T follicular helper cell (primary cell): ENCODE data around the gene TMEM269.
"Not testable (repeated sequence)": the region's sequence is repeated elsewhere in the genome, so short reads cannot be mapped to it uniquely, and the experiment has no call there.

Experiments
- DNase-seq: peaks from one replicate; pipeline ENCODE4 v3.0.0-alpha.2; 2020; ENCODE audit warnings: low read depth

TMEM269 gene

DNA sequence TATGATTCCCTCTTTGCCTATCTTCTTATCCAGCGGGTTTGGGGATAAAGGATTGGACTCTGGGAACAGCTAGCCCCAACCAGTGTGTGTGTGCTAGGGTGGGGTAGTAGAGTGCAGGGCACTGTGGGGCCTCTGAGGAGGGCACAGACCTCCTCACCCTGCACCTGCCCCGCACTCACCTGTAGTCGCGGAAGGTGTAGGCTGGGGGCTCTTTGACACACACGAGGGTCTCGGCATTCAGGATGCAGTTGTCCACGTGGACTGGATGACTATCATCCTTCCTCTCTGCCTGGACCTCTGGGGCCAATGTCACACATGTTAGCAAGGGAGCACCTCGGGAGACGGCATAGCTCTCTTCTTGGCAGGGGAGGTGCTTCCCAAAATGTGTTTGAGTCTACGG is 36.8 kb upstream of the TMEM269 start:
- no peak for DNase-seq

DNA sequence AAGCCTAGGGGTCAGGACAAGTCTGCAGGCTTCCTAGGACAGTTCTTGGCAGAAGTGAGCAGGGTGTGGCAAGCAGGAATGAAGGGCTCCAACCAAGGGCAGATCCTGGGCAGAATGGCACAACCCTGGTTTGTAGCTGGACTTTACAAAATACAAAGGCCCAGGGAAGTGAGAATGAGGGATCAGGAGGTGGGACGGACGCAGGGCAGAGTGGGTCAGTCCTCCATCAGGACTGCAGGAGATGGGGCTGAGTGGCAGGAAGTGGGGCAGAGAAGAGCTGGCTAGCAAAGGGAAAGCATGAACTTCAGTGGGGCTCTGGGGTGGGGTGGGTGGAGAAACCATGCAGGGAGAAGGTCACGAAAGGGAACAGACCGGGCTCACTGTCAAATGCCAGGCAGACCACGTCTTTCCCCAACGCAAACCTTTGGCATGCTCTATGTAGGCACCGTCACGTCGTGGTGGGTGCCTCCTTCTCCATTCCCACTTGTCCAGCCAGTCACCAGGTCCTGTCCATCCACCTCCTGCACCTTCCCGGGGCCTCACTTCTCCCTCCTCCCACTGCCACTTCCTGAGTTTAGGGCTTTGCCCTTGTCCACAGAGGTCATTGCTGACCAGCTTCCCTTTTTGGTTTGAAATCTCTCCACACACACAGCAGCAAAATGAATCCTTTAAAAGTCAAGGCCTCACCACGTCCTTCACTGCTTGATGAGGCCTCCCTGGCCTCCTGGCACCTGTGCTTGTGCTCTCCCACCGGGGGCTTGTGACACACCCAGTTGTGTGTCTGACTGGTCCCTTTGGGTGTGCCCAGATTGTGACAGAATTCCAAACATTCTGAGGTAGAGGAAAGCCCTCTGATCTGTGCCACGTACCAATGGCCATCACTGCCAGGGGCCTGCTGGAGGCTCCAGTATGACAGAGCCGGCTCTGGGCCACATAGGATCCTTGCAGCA is 36.1 kb upstream of the TMEM269 start:
- no peak for DNase-seq

DNA sequence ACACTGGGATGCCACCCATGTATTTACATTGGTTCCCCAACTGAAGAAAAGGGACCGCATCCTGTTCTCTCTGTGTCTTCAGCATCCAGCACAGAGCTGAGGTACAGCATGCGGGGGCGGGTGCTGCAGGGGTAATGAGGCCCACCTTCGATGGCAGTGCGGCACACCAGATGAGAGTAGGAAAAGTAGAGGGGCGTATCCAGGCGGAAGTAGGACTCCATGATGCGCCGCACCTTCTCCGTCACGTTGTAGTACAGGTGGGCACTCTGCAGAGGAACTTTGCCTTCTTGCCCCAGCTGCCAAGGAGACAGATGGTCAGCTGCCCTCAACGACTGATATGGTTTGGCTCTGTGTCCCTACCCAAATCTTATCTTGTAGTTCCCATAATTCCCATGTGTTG is 34.8 kb upstream of the TMEM269 start:
- DNase-seq = no peak

DNA sequence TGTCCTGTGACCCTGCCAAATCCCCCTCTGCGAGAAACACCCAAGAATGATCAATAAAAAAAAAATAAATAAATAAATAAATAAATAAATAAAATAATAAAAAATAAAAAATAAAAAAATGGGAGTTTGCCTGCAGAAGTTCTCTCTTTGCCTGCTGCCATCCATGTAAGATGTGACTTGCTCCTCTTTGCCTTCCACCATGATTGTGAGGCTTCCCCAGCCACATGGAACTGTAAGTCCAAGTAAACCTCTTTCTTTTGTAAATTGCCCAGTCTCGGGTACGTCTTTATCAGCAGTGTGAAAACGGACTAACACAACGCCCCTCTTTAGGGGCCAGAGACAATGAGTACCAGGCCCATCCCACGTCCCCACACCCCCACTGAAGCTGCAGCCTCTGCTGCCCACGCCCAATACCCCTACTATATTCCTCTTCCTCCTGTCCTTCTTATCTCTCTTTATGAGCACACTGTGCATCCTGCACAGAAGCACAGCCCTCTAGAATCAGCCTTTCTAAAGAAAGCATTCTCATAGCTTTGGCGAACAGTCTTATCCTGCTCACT is 33.2 kb upstream of the TMEM269 start:
- DNase-seq = not testable (repeated sequence)

DNA sequence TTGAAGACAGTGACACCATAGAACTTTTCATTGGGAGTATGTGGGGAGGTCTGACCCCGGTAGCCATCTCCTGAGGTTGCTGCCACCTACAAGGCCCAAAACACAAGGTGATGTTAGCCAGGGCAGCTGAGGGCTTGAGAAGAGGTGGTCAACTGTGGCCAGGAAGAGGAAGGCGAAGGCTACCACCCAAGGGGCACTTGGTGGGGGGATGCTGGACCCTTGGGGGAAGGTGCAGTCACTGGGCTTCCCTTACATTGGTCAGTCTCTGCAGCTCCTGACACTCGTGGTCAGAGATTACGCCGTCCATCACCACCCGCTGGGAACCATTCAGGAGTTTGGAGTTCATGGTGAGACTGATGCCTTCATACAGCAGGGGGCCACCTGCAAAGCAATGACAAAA is 32.5 kb upstream of the TMEM269 start:
- no peak for DNase-seq

DNA sequence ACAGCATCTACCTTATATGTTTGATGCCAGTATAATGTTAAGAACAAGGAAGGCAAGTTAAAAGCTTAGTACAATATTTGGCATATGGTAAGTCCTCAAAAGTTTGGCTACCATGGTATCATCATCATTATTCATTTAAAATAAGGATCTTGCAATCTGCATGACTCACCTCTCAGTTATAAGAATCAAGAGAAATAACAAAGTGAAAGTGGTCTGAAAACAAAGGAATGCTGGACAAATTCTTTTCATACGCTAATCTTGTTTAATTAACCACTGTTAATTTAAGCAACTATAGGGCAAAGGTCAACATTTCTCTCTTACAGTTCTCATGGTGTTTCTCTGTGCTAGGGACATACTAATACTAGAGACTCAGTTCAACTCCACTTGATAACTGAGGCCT is 31.7 kb upstream of the TMEM269 start:
- DNase-seq = no peak

DNA sequence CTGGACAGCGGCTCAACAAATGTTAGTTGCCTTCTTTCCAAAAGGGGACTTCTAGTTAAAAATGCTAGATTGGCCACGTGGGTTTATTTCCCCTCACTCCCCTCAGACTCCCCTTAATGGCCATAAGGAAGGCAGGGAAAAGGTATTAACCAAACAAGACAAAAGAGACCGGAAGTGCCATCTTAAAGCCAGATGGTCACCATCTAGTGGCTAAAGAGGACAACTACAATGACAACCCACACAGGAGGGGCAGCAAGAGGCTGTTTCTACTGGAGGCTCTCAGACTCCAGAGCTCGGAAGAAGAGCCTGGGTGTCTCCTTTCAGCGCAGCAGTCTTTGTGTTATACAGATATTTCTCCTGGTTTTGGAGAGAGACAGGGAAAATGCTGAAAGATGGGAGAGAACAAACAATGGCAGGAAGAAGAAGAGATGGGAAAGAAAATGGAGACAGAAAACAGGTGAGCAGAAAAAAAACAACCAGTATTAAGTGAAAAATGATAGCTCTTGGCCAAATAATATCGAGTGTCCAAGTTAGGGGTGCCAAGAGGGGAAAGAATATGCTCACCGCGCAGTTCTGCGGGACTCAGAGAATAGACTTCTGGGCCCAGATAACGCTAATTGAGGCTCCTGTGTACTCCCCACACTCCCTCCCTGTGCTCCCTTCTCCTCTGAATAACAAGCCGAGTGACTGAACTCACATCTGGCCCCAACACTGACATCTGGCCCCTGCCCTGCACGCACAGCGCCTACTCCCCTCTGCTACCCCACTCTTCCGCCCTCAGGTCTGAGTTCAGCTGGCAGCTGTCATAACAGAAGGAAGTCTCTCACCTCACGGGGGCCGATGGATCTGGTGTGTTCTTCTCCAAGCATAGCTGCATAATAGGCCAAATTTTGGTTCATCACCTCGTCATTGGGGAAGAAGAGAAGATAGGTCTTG is 27.6 kb upstream of the TMEM269 start:
- no peak for DNase-seq

DNA sequence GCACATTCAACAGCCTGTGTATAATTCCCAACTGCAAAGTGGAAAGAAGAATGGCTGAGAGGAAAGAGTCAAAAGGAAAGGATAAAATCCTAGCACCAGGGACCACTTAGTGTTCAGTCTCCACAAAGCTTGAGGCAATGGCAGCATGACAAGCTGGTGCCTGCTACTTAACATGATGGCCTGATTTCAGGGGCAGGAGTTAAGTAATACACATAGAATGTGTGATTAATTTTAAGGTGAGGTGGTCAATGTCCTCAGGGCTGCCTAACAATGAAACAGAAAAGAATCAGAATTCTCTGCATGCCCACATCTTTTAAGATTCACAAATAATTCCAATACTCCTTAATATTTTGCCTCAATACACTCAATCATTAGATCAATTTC is 26.9 kb upstream of the TMEM269 start:
- no peak for DNase-seq

DNA sequence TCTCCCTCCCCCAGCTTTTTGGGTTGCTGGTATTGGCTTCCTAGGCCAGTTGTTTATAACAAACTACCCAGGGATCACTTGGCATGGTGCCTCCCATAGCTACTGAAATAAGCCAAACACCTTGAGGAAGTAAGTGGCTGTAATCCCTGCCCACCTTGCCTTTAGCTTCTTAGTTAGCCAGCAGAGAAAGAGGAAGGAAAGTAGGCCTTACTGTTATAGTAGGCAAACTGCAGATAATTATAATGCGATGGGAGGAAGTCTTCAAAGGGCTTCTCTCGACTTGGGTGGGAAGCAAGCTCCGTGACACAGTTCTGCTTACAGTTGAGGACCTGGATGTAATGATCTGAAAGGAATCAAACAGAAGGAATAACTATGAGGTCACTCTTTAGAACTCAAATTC is 26.1 kb upstream of the TMEM269 start:
- no peak for DNase-seq

DNA sequence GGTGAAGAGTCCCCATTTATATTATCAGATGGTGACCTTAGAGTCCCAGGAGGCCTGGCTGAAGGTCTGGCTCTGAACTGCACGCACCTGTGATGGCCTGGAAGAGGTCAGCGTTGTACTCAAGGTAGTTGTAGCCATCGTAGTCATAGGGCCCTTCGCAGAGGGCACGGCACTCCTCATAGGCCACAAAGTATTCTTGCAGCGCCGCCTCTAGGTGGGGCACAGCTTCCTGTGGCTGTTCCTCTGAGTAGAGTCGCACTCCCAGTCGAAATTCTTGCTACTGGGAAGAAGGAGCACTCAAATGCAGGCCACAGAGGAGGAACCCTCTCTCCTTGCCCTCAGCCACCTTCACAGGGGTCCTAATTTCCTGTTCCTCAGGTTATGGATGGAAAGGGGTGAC is 25.7 kb upstream of the TMEM269 start:
- no peak for DNase-seq

DNA sequence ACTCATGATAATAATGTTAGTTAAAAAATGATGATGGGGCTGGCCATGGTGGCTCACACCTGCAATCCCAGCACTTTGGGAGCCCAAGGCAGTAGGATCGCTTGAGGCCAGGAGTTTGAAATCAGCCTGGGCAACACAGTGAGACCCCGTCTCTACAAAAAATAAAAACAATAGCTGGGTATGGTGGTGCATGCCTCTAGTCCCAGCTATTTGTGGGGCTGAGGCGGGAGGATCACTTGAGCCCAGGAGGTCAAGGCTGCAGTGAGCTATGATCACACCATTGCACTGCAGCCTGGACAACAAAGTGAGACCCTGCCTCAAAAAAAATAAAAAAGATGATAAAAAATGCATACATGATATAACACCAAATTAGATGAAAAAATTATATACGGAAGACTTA is 23.2 kb upstream of the TMEM269 start:
- no peak for DNase-seq

DNA sequence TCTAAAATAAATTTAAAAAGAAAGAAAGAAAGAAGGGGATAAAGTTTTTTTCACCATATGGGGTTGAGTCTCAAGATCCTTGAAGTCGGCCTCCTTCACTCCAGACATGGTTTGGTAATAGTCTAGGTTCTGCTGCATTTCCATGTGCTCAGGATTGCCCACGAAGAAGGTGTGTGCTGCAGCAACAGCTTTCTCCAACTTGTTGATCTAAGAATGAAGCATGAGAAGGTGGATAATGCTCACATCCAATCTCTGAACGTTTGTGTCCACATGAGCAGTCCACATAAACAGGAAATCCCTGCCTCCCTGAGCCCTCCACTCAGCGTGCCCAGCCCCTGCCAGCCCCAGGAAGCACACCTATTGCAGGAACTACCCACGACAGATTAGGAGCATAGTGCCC is 22.5 kb upstream of the TMEM269 start:
- DNase-seq = no peak

DNA sequence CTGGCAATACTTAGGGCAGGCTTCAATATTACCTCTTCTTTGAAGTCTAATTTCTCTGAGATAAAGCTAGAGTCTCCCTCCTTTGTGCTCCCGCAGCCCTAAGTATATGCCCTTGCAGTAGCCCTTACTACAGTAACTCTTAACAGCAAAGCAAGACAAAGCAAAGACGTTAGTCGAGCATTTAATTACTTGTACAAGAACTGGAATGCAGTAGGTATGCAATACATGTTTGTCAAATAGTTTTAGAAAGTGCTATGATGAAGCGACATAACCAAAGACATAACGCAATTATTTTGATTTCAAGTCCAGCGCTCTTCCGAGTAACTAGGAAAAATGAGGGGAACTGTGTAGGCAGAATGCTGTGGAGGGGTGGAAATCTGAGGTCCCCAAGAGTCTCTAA is 19.5 kb upstream of the TMEM269 start:
- DNase-seq = no peak

DNA sequence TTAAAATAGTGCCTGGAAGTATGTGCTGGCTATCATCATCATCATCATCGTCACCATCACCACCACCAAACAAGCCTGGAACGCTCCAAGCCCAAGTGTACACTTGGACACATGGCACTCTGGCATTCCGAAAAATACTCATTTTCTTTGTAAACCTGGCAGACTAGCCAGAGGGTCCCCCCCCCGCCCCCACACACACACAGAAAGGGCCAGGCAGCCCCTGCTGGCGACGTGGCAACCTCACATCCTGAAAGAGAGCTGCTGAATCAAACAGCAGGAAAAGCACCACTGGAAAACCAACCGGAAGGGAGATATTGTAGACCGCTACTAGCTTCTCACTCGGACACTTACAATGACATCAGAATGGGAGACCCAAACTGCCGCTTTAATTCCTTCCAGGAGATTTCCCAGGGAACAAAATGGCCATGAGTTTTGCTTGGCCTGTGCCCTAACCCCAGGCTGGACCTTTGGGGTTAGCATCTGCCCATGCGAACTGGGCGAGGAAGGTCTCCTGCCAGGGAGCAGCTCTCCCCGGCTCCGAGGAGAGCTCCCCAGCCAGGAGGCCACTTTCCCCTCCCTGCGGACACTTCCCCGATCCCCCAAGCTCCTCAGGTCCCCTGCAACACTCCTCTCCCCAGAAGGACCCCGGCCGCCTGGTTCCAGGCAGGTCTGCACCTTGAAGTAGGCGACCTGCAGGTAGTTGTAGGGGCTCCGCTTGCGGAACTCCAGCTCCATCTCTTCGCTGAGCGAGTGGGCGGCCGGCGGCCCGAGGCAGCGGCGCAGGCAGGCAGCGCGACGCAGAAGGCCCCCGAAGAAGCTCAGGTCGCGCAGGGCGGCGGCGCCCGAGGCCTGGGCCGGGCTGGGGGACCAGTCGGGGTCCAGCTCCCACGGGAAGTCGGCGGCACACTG is 18.7 kb upstream of the TMEM269 start:
- DNase-seq = peak; percentile 10

DNA sequence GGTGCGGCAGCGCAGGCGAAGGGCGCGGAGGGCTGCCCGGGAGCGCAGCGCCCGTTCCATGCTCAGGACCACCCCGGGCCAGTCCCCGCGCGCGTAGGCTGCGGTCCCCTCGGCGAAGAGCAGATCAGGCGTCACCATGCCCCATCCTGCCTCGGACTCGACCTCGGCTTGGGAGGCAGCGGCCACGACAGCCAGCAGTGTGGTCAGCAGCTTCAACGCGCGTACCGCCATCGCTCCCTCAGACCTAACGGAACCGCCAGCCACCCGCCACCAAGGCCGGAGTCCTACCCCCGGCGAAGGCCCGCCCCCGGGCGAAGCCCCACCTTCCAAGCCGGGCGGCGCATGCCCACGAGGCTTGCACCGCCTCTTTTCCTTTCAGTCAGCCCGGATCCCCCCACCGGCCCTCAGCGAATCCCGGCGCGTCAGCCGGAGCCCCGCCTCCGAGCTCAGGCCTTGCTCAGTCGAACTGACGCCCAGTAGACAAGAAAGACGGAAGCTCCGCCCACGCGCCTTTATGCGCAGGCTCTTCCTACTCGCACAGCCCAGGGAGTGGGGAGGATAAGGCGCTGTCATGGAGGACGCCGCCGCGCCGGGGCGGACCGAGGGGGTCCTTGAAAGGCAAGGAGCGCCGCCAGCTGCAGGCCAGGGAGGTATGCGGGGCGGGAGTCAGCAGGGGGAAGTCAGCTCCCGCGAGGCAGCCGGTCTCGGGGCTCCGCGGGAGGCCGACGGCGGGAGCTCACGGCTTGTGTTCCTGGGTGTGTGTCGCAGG is 17.9 kb upstream of the TMEM269 start, which contains the start of the genes C1orf50 and P3H1:
Gene C1orf50 (plus strand): TSS at position 509 of the 769 bp plus-strand sequence. CDS start 63 bp downstream, at position 572.
Gene P3H1 (minus strand): TSS at position 288 of the 769 bp plus-strand sequence. CDS start 57 bp downstream, at position 231.
- DNase-seq = peak; percentile 100

DNA sequence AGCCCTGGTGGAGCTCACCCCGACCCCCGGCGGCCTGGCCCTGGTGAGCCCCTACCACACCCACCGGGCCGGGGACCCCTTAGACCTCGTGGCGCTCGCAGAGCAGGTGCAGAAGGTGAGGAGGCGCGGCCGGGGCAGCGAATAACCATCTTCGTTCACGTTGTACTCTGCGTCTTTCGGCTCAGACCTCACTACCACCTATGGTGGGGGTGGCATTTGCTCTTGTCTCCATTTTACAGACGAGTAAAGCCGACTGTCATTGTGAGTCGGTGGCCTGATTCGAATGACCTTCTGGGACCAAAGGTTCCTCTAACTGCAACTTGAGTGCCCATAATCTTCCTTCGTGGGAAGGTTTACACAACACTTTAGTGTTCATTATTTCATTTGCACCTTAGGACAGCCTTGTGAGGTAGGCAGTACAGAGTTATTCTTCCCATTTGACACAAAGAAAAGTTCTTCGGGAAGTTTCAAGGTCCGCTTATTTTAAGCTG is 17.2 kb upstream of the TMEM269 start:
- DNase-seq = no peak

DNA sequence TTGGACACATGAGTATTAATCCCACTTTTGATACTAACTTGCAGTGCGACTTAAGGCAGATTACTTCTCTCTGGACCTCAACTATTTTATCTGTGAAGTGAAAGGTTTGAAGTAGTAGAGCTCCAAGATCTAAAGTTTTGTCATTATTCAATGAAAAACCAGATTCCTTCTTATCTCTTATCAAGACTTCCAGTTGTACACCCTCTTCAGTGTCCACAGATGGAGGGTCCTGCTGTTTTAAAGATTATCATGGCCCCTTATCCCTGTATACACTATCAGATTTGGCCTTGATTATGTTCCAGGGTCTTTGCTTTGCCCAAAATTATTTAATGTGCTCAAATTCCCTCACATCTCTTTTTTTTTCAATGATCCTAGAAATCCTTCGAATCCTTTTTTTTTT is 16.6 kb upstream of the TMEM269 start:
- no peak for DNase-seq

DNA sequence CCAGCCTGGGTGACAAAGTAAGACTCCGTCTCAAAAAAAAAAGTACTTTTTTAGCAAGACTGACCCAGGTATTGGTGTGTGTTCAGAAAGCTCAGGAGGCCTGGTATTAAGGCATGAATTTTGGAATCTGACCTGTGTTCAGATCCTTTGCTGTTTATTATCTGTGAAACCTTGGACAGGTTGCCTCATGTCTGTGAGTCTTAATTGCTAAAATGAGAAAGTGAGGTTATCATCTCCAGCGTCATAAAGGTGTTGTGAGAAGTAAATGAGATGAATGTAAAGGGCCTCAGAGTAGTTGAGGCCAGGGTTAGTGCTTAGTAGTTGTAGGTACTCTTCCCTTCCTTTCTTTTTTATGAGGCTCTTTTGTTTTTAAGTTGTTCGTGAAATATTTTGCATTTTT is 15.0 kb upstream of the TMEM269 start:
- no peak for DNase-seq

DNA sequence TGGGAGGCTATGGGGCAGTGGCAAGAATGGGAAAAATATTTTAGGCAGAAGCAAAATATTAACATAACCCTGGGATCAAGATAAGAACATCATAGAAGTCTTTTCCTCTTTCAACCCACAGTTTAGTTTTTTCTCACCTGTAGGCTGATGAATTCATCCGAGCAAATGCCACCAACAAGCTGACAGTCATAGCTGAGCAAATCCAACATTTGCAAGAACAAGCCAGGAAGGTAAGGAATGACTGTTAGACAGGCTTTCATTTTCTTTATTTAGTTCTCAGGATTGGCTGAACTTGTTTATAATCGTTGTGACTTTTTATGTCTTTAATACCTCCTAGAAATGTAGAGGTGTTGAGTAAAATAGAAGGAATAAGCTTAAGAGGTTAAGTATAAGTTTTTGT is 11.4 kb upstream of the TMEM269 start:
- no peak for DNase-seq

DNA sequence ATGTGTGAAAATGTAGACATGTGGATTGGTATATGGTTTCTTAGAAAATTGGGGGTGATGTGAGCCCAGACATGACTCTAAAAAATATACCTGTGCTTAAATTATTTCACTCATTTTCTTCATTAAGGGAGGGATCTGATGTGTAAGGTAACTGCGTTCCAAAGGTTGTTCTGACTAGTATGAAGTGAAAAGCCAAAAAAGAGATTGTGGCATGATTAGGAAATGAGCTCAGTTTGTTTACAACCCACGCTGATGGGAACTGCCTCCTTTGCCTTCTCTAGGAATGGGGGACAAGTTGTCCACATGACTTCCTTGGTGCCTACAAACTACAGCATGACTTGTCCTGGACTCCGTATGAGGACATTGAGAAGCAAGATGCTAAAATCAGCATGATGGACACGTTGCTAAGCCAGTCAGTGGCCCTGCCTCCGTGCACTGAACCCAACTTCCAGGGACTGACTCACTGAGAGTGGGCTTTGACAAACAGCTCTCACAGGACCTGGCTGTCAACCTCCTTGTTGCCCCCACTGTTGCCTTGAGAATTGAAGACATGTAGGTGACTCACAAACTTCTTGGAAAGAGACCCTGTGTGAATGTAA is 9.8 kb upstream of the TMEM269 start:
- DNase-seq = no peak
